Activated CD8-positive, alpha-beta T cell treated with anti-CD3 and anti-CD28 coated beads, Interleukin-2, amount 10 ng/mL, durations not matched to agents 7 days and 5 days (primary cell): ENCODE measurements around the gene SNX24. TPM values are rescaled to one million over a fixed set of nuclear protein-coding genes. Genes with fewer than 3 reads are reported as not detected.

ENCODE experiments used
- ATAC-seq: fragments of 150-1000 bp; cut with Tn5 transposase; one replicate; pipeline ENCODE4 v1.10.0; 2021; ENCODE audit warnings: moderate library complexity
- CTCF ChIA-PET: fragments of 350-600 bp; sonication (Branson Sonifier 250); formaldehyde crosslinking; loops from one replicate; lab custom pipeline; 2021; ENCODE audit warnings: antibody characterized with exemption; lab: Charles Lee
- POLR2A ChIA-PET: fragments of 350-600 bp; sonication (Branson Sonifier 250); formaldehyde crosslinking; loops from one replicate; lab custom pipeline; 2021; ENCODE audit warnings: antibody characterized with exemption; lab: Charles Lee
- DNase-seq: peaks from one replicate; pipeline ENCODE4 v3.0.0-alpha.2; 2020
- H3K27ac Mint-ChIP-seq: one replicate; pipeline ENCODE4 v1.8.0; 2021; ENCODE audit warnings: mild to moderate bottlenecking, mixed read lengths
- H3K27me3 Mint-ChIP-seq: one replicate; pipeline ENCODE4 v1.8.0; 2021; ENCODE audit warnings: low read depth, mixed read lengths
- H3K36me3 Mint-ChIP-seq: one replicate; pipeline ENCODE4 v1.8.0; 2021; ENCODE audit warnings: low read depth, mixed read lengths
- H3K4me1 Mint-ChIP-seq: one replicate; pipeline ENCODE4 v1.8.0; 2021; ENCODE audit warnings: low read depth, mixed read lengths
- H3K4me3 Mint-ChIP-seq: one replicate; pipeline ENCODE4 v1.8.0; 2021; ENCODE audit warnings: mild to moderate bottlenecking, mixed read lengths
- H3K9me3 Mint-ChIP-seq: one replicate; pipeline ENCODE4 v1.8.0; 2022; ENCODE audit warnings: mixed read lengths; ENCODE audit not compliant: insufficient read depth
- total RNA-seq, 2 experiments: library from RNA; stranded (reverse); gene quantifications; one replicate each; pipeline ENCODE4 v1.2.3, GENCODE V29; 2021

SNX24 gene
- total RNA-seq, 2 experiments from 2014 or later: 0.29 to 1.6 TPM

- H3K4me1 Mint-ChIP-seq: peaks cover 4% of the 10 kb centered on the region
- ChIA-PET POLR2A (no interaction called here), CTCF (no interaction called here)
- no peak overlapping the region for H3K27ac Mint-ChIP-seq
- H3K27me3 Mint-ChIP-seq: no peaks in the 10 kb centered on the region
- H3K9me3 Mint-ChIP-seq: no peaks in the 10 kb centered on the region
- H3K4me3 Mint-ChIP-seq: no peak overlapping the region
- H3K36me3 Mint-ChIP-seq: no peaks in the 10 kb centered on the region
- ATAC-seq (no peak), DNase-seq (no peak)
Measured at GRCh38 chr5:122874179-122874875, 28.9 kb downstream of the SNX24 start.

GRCh38 chr5:122877518-122877917 lies 32.1 kb downstream of the SNX24 start:
- H3K9me3 Mint-ChIP-seq: no peaks in the 10 kb centered on the region
- DNase-seq (no peak), ATAC-seq (no peak)
- H3K4me3 Mint-ChIP-seq: no peak overlapping the region
- H3K27ac Mint-ChIP-seq: no peak overlapping the region
- ChIA-PET CTCF (no interaction called here), POLR2A (no interaction called here)
- peaks cover 4% of the 10 kb centered on the region for H3K4me1 Mint-ChIP-seq
- no peaks in the 10 kb centered on the region for H3K27me3 Mint-ChIP-seq
- H3K36me3 Mint-ChIP-seq: no peaks in the 10 kb centered on the region

GRCh38 chr5:122879076-122879475 lies 33.7 kb downstream of the SNX24 start:
- POLR2A ChIA-PET: no interaction called here
- Mint-ChIP-seq H3K4me1 (peaks cover 4% of the 10 kb centered on the region), H3K27me3 (no peaks in the 10 kb centered on the region), H3K27ac (no peak overlapping the region), H3K36me3 (no peaks in the 10 kb centered on the region), H3K4me3 (no peak overlapping the region), H3K9me3 (no peaks in the 10 kb centered on the region)
- no peak for ATAC-seq
- DNase-seq: no peak
- CTCF ChIA-PET: no interaction called here

GRCh38 chr5:122880170-122880689 lies 34.8 kb downstream of the SNX24 start:
- Mint-ChIP-seq H3K27me3 (no peaks in the 10 kb centered on the region), H3K4me1 (peaks cover 4% of the 10 kb centered on the region), H3K4me3 (no peak overlapping the region), H3K36me3 (no peaks in the 10 kb centered on the region), H3K9me3 (no peaks in the 10 kb centered on the region), H3K27ac (no peak overlapping the region)
- DNase-seq (no peak), ATAC-seq (no peak)
- ChIA-PET CTCF (no interaction called here), POLR2A (no interaction called here)

- ChIA-PET POLR2A (no interaction called here), CTCF (interaction anchor here (1.1 kb wide), 1 partner anchor 181 kb away, joined by 3 read pairs; no protein-coding TSS in a partner anchor)
- no peaks in the 10 kb centered on the region for H3K27me3 Mint-ChIP-seq
- peaks cover 4% of the 10 kb centered on the region for H3K4me1 Mint-ChIP-seq
- DNase-seq (no peak), ATAC-seq (no peak)
- H3K36me3 Mint-ChIP-seq: no peaks in the 10 kb centered on the region
- H3K4me3 Mint-ChIP-seq: no peak overlapping the region
- H3K9me3 Mint-ChIP-seq: no peaks in the 10 kb centered on the region
- H3K27ac Mint-ChIP-seq: no peak overlapping the region
Measured at GRCh38 chr5:122880749-122881148, 35.3 kb downstream of the SNX24 start.

- DNase-seq: no peak
- Mint-ChIP-seq H3K4me1 (no peaks in the 10 kb centered on the region), H3K36me3 (no peaks in the 10 kb centered on the region), H3K4me3 (no peak overlapping the region), H3K9me3 (no peaks in the 10 kb centered on the region), H3K27ac (no peak overlapping the region), H3K27me3 (no peaks in the 10 kb centered on the region)
- ChIA-PET POLR2A (no interaction called here), CTCF (no interaction called here)
- ATAC-seq: no peak
Measured at GRCh38 chr5:122882831-122883230, 37.4 kb downstream of the SNX24 start.

GRCh38 chr5:122885045-122885517 lies 39.7 kb downstream of the SNX24 start:
- ChIA-PET POLR2A (no interaction called here), CTCF (no interaction called here)
- Mint-ChIP-seq H3K9me3 (no peaks in the 10 kb centered on the region), H3K4me1 (no peaks in the 10 kb centered on the region), H3K4me3 (no peak overlapping the region), H3K36me3 (no peaks in the 10 kb centered on the region), H3K27me3 (no peaks in the 10 kb centered on the region), H3K27ac (no peak overlapping the region)
- no peak for DNase-seq
- no peak for ATAC-seq

GRCh38 chr5:122885891-122886290 lies 40.5 kb downstream of the SNX24 start:
- ChIA-PET POLR2A (no interaction called here), CTCF (no interaction called here)
- Mint-ChIP-seq H3K27me3 (no peaks in the 10 kb centered on the region), H3K4me1 (no peaks in the 10 kb centered on the region), H3K9me3 (no peaks in the 10 kb centered on the region), H3K4me3 (no peak overlapping the region), H3K36me3 (no peaks in the 10 kb centered on the region), H3K27ac (no peak overlapping the region)
- no peak for ATAC-seq
- no peak for DNase-seq

- H3K4me3 Mint-ChIP-seq: no peak overlapping the region
- ChIA-PET POLR2A (no interaction called here), CTCF (no interaction called here)
Measured at GRCh38 chr5:122895141-122895540, 49.7 kb downstream of the SNX24 start.

GRCh38 chr5:122896598-122897282 lies 51.3 kb downstream of the SNX24 start:
- H3K9me3 Mint-ChIP-seq: no peaks in the 10 kb centered on the region
- POLR2A ChIA-PET: no interaction called here

More at GRCh38 chr5:122895141-122895540, 49.7 kb downstream of the SNX24 start:
- H3K4me1 Mint-ChIP-seq: no peaks in the 10 kb centered on the region
- no peak for ATAC-seq
- H3K27me3 Mint-ChIP-seq: peaks cover 2% of the 10 kb centered on the region
- DNase-seq: no peak
- H3K9me3 Mint-ChIP-seq: no peaks in the 10 kb centered on the region
- no peak overlapping the region for H3K27ac Mint-ChIP-seq
- no peaks in the 10 kb centered on the region for H3K36me3 Mint-ChIP-seq

GRCh38 chr5:122897283-122897602 lies 51.8 kb downstream of the SNX24 start:
- Mint-ChIP-seq H3K27me3 (peaks cover 2% of the 10 kb centered on the region), H3K4me1 (peaks cover 4% of the 10 kb centered on the region), H3K36me3 (no peaks in the 10 kb centered on the region), H3K4me3 (no peak overlapping the region), H3K27ac (no peak overlapping the region), H3K9me3 (no peaks in the 10 kb centered on the region)
- POLR2A ChIA-PET: no interaction called here
- CTCF ChIA-PET: no interaction called here
- DNase-seq (no peak), ATAC-seq (no peak)

More at GRCh38 chr5:122896598-122897282, 51.3 kb downstream of the SNX24 start:
- Mint-ChIP-seq H3K27me3 (peaks cover 2% of the 10 kb centered on the region), H3K4me3 (no peak overlapping the region), H3K36me3 (no peaks in the 10 kb centered on the region), H3K27ac (no peak overlapping the region), H3K4me1 (no peaks in the 10 kb centered on the region)
- CTCF ChIA-PET: interaction anchor here (0.7 to 1.1 kb wide), 2 partner anchors 471 to 714 kb away, joined by 3 read pairs; no protein-coding TSS in a partner anchor
- ATAC-seq (no peak), DNase-seq (no peak)

- Mint-ChIP-seq H3K4me3 (no peak overlapping the region), H3K36me3 (no peaks in the 10 kb centered on the region), H3K27ac (no peak overlapping the region), H3K27me3 (peaks cover 2% of the 10 kb centered on the region), H3K4me1 (peaks cover 12% of the 10 kb centered on the region), H3K9me3 (no peaks in the 10 kb centered on the region)
- ChIA-PET POLR2A (no interaction called here), CTCF (no interaction called here)
- DNase-seq: no peak
- ATAC-seq: no peak
Measured at GRCh38 chr5:122901346-122901745, 55.9 kb downstream of the SNX24 start.
